HCT116 (cell line): ENCODE results near the gene PPP1R16B. TPM values are rescaled to one million over a fixed set of nuclear protein-coding genes. Genes with fewer than 3 reads are reported as not detected.

Source experiments
- ATAC-seq: fragments of 200-7000 bp; cut with Tn5 transposase; 2 replicates; pipeline ENCODE4 v1.9.1; 2020; ENCODE audit warnings: mild to moderate bottlenecking, moderate library complexity
- BruUV-seq: library from RNA; stranded (reverse); fragments of 400-500 nt; replicated peaks from 2 replicates; lab custom pipeline; 2021; lab: Mats Ljungman, UMichigan
- CTCF ChIA-PET: fragments of 300-600 bp; sonication (Branson Sonifier 250); formaldehyde crosslinking; loops from one replicate; lab custom pipeline; 2021; ENCODE audit warnings: antibody characterized with exemption; lab: Charles Lee
- POLR2A ChIA-PET: fragments of 300-600, 350-600 bp; sonication (Branson Sonifier 250); formaldehyde crosslinking; loops from one replicate; lab custom pipeline; 2021; ENCODE audit warnings: antibody characterized with exemption; lab: Charles Lee
- RAD21 ChIA-PET, 2 experiments: fragments of 300-600 bp; sonication (Branson Sonifier 250); formaldehyde crosslinking; loops; one replicate each; lab custom pipeline; 2023; ENCODE audit warnings: low total read pairs in 2 of 2; ENCODE audit not compliant: uncharacterized antibody in 2 of 2, unreplicated experiment in 2 of 2, low non-redundant PET in 1 of 2; lab: Charles Lee
- DNase-seq: peaks from one replicate; pipeline ENCODE4 v3.0.0-alpha.2; 2010; ENCODE audit warnings: low read depth, low spot score
- H2AFZ ChIP-seq: fragments of 200-600 bp; shearing (Covaris generic), sonication (generic); 2 replicates; pipeline ENCODE4 v1.6.1; 2017; ENCODE audit warnings: low read depth, mixed run types, mixed read lengths, antibody characterized with exemption, low read length; ENCODE audit not compliant: poor library complexity, severe bottlenecking
- H3K27ac ChIP-seq: 2 replicates; pipeline ENCODE4 v1.5.1; 2012; ENCODE audit warnings: low read depth, low read length
- H3K27me3 ChIP-seq: fragments of 200-600 bp; sonication (generic); 2 replicates; pipeline ENCODE4 v1.6.1; 2016; ENCODE audit warnings: mixed run types, low read length, mixed read lengths; ENCODE audit not compliant: insufficient read depth
- H3K36me3 ChIP-seq, 2 experiments: fragments of 200-500 bp in 1 of 2; fragments of 200-600 bp in 1 of 2; sonication (Bioruptor generic) in 1 of 2; sonication (generic) in 1 of 2; 2 replicates each; pipeline versions ENCODE4 v1.5.1 to v1.6.1; 2014 to 2016; ENCODE audit warnings: low read length in 2 of 2, inconsistent platforms in 1 of 2, mixed read lengths in 1 of 2, mixed run types in 1 of 2; ENCODE audit not compliant: insufficient read depth in 2 of 2, control insufficient read depth in 1 of 2
- H3K4me1 ChIP-seq, 2 experiments: fragments of 200-600 bp in 1 of 2; sonication (generic) in 1 of 2; 2 replicates each; pipeline versions ENCODE4 v1.5.1 to v1.6.1; 2012 to 2017; ENCODE audit warnings: low read length in 2 of 2, inconsistent platforms in 1 of 2, mild to moderate bottlenecking in 1 of 2, mixed read lengths in 1 of 2, mixed run types in 1 of 2, moderate library complexity in 1 of 2; ENCODE audit not compliant: insufficient read depth in 2 of 2, control insufficient read depth in 1 of 2
- H3K4me2 ChIP-seq: fragments of 200-600 bp; sonication (generic); 2 replicates; pipeline ENCODE4 v1.6.1; 2017; ENCODE audit warnings: mixed run types, low read length, mixed read lengths
- H3K4me3 ChIP-seq, 2 experiments: fragments of 200-600 bp in 1 of 2; sonication (generic) in 1 of 2; replicated peaks in 1 of 2; 2 replicates each; pipeline ENCODE4 v1.5.1; 2011 to 2016; ENCODE audit warnings: low read length in 2 of 2, control low read depth in 1 of 2, low read depth in 1 of 2, mild to moderate bottlenecking in 1 of 2, mixed read lengths in 1 of 2, mixed run types in 1 of 2
- H3K79me2 ChIP-seq: fragments of 200-600 bp; sonication (generic); 2 replicates; pipeline ENCODE4 v1.6.1; 2017; ENCODE audit warnings: mild to moderate bottlenecking, mixed run types, low read length, moderate library complexity, mixed read lengths; ENCODE audit not compliant: insufficient read depth
- H3K9ac ChIP-seq: fragments of 200-600 bp; sonication (generic); 2 replicates; pipeline ENCODE4 v1.6.1; 2016; ENCODE audit warnings: low read length, mixed read lengths
- H3K9me2 ChIP-seq: fragments of 200-600 bp; sonication (generic), shearing (Covaris generic); 2 replicates; pipeline ENCODE4 v1.6.1; 2017; ENCODE audit warnings: mixed run types, mild to moderate bottlenecking, moderate library complexity; ENCODE audit not compliant: insufficient read depth
- H3K9me3 ChIP-seq, 2 experiments: fragments of 200-500 bp in 1 of 2; fragments of 200-600 bp in 1 of 2; sonication (Bioruptor generic) in 1 of 2; sonication (generic) in 1 of 2; 2 replicates each; pipeline ENCODE4 v1.6.1; 2014 to 2017; ENCODE audit warnings: low read length in 2 of 2, mixed read lengths in 2 of 2, inconsistent platforms in 1 of 2, low read depth in 1 of 2, mild to moderate bottlenecking in 1 of 2, mixed run types in 1 of 2, moderate library complexity in 1 of 2; ENCODE audit not compliant: control insufficient read depth in 1 of 2, insufficient read depth in 1 of 2
- H4K20me1 ChIP-seq: fragments of 200-600 bp; sonication (generic), shearing (Covaris generic); 2 replicates; pipeline ENCODE4 v1.6.1; 2017; ENCODE audit warnings: mixed run types, mild to moderate bottlenecking, moderate library complexity; ENCODE audit not compliant: insufficient read depth
- CBX3 ChIP-seq: IDR thresholded peaks from 2 replicates; pipeline ENCODE4 v1.6.1; 2012; ENCODE audit warnings: low read depth
- CEBPB ChIP-seq: IDR thresholded peaks from 2 replicates; pipeline ENCODE4 v1.6.1; 2012; ENCODE audit warnings: low read depth
- ELF1 ChIP-seq: IDR thresholded peaks from 2 replicates; pipeline ENCODE4 v1.6.1; 2012; ENCODE audit warnings: low read depth, borderline replicate concordance
- EZH2 ChIP-seq: fragments of 200-600 bp; sonication (generic); IDR thresholded peaks from 2 replicates; pipeline ENCODE4 v1.6.1; 2017; ENCODE audit warnings: antibody characterized with exemption, mixed run types
- POLR2AphosphoS5 ChIP-seq: IDR thresholded peaks from 2 replicates; pipeline ENCODE4 v1.6.1; 2011; ENCODE audit warnings: mild to moderate bottlenecking, low read depth, low read length, moderate library complexity
- SP1 ChIP-seq: IDR thresholded peaks from 2 replicates; pipeline ENCODE4 v1.6.1; 2012; ENCODE audit warnings: low read depth
- intact Hi-C: fragments of 100-400 bp; cut with micrococcal nuclease; formaldehyde crosslinking; loops from 2 replicates; pipeline ENCODE4 v1.10.0; 2022
- total RNA-seq: library from RNA; stranded (reverse); gene quantifications from one replicate; pipeline ENCODE4 v1.2.1, GENCODE V29; 2021; ENCODE audit not compliant: unreplicated experiment
- TF ChIP-seq, protein P1 (sequence below), 3 experiments: fragments of 200-600 bp in 1 of 3; sonication (generic) in 1 of 3; IDR thresholded peaks in 2 of 3; conservative IDR thresholded peaks in 1 of 3; 2 replicates each; pipeline ENCODE4 v1.5.1; 2012 to 2017; ENCODE audit warnings: low read depth in 2 of 3, low read length in 2 of 3, antibody characterized with exemption in 1 of 3, borderline replicate concordance in 1 of 3, control low read depth in 1 of 3, mild to moderate bottlenecking in 1 of 3, mixed read lengths in 1 of 3, mixed run types in 1 of 3, moderate library complexity in 1 of 3; ENCODE audit not compliant: insufficient read depth in 1 of 3

Gene PPP1R16B
- total RNA-seq, 1 experiment from 2014 or later, result 0.52 TPM

DNA sequence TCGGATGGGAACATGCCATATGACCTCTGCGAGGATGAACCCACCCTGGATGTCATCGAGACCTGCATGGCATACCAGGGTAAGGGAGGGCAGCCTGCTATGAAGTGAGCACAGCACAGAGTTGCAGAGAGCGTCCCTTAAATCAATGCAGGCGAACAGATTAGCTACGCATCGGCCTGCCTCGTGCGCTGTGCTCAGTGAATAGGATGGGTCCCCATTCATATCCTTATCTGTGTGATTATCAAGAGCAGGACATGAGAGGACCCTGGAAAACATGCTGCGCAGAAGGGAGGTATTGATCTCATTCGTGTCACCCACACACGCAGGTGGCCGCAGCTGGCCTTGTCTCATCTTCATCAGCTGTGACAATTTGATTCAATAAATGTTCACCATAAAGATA, 95.1 kb downstream of the PPP1R16B start (continued):
- TF ChIP-seq EZH2 (no peak), SP1 (no peak), CBX3 (no peak), POLR2AphosphoS5 (no peak), ELF1 (no peak)

DNA sequence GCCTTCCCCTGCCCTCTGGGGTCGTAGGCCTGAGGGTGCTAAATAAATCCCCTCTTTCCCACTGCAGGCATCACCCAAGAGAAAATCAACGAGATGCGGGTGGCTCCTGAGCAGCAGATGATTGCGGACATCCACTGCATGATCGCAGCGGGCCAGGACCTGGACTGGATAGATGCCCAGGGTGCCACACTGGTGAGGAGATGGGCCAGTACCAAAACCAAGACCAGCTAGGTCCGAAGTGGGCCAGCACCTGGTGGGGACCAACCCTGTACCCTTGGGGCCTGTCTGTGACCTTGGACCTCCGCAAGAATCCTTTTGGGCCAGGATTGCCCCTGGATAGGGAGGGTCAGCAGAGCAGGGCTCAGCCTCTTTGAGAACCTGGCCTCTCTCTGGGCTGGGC, 97.1 kb downstream of the PPP1R16B start:
- no peak overlapping the region for H3K4me2 ChIP-seq
- no peak overlapping the region for H3K9ac ChIP-seq
- H3K27me3 ChIP-seq, result peaks cover 7% of the 10 kb centered on the region; the same call in 1 of the 2 replicates
- no peak overlapping the region for H3K27ac ChIP-seq
- ChIA-PET RAD21 (no interaction called here), CTCF (no interaction called here), POLR2A (no interaction called here)
- no peaks in the 10 kb centered on the region for H3K36me3 ChIP-seq
- H4K20me1 ChIP-seq, result no peaks in the 10 kb centered on the region
- DNase-seq (no peak), ATAC-seq (no peak)
- BruUV-seq, result no TSS peak
- TF ChIP-seq EZH2, result no peak
- TF ChIP-seq, protein P1, sequence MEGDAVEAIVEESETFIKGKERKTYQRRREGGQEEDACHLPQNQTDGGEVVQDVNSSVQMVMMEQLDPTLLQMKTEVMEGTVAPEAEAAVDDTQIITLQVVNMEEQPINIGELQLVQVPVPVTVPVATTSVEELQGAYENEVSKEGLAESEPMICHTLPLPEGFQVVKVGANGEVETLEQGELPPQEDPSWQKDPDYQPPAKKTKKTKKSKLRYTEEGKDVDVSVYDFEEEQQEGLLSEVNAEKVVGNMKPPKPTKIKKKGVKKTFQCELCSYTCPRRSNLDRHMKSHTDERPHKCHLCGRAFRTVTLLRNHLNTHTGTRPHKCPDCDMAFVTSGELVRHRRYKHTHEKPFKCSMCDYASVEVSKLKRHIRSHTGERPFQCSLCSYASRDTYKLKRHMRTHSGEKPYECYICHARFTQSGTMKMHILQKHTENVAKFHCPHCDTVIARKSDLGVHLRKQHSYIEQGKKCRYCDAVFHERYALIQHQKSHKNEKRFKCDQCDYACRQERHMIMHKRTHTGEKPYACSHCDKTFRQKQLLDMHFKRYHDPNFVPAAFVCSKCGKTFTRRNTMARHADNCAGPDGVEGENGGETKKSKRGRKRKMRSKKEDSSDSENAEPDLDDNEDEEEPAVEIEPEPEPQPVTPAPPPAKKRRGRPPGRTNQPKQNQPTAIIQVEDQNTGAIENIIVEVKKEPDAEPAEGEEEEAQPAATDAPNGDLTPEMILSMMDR (IDR thresholded peaks at IDR 0.05 in 2 of 3, conservative IDR thresholded peaks at IDR 0.05 in 1 of 3; ENCODE audit: borderline replicate concordance in 1 of 3, insufficient read depth in 1 of 3, low read depth in 2 of 3, low read length in 2 of 3), result no peak
- no peak for TF ChIP-seq CEBPB
- no peaks in the 10 kb centered on the region for H3K4me1 ChIP-seq
- H3K9me3 ChIP-seq, result peaks cover 0 to 3% of the 10 kb centered on the region in 2 experiments; a peak in 1 of 4 replicates
- no peak overlapping the region for H3K4me3 ChIP-seq
- intact Hi-C loops, result no loop called here
- no peak overlapping the region for H2AFZ ChIP-seq
- no peaks in the 10 kb centered on the region for H3K9me2 ChIP-seq
- H3K79me2 ChIP-seq, result no peaks in the 10 kb centered on the region
